Mesendoderm (in vitro differentiated cells): Measurements from ENCODE around the gene PEF1.

Source experiments
- DNase-seq: peaks from one replicate; pipeline ENCODE4 v3.0.0; 2013
- H2AK5ac ChIP-seq: 2 replicates; pipeline ENCODE4 v1.6.1; 2013; ENCODE audit warnings: low read length, inconsistent platforms
- H2BK120ac ChIP-seq: 2 replicates; pipeline ENCODE4 v1.6.1; 2013; ENCODE audit warnings: low read depth, mild to moderate bottlenecking, low read length, moderate library complexity, mixed read lengths
- H2BK15ac ChIP-seq: replicated peaks from 2 replicates; pipeline ENCODE4 v1.6.1; 2013; ENCODE audit warnings: low read depth, mild to moderate bottlenecking, moderate library complexity
- H2BK5ac ChIP-seq: 2 replicates; pipeline ENCODE4 v1.6.1; 2013; ENCODE audit warnings: low read length, inconsistent platforms
- H3K18ac ChIP-seq: 2 replicates; pipeline ENCODE4 v1.6.1; 2013; ENCODE audit warnings: mild to moderate bottlenecking, low read length, mixed read lengths
- H3K23ac ChIP-seq: one replicate; pipeline ENCODE4 v1.6.1; 2013; ENCODE audit warnings: low read length
- H3K27ac ChIP-seq: 2 replicates; pipeline ENCODE4 v1.5.1; 2013; ENCODE audit warnings: low read depth, mild to moderate bottlenecking, inconsistent platforms, low read length, moderate library complexity
- H3K27me3 ChIP-seq: 2 replicates; pipeline ENCODE4 v1.6.1; 2013; ENCODE audit warnings: low read length, control low read depth, mild to moderate bottlenecking, inconsistent platforms; ENCODE audit not compliant: insufficient read depth, poor library complexity
- H3K36me3 ChIP-seq: 2 replicates; pipeline ENCODE4 v1.6.1; 2013; ENCODE audit warnings: low read length, inconsistent platforms; ENCODE audit not compliant: control insufficient read depth, insufficient read depth
- H3K4ac ChIP-seq: one replicate; pipeline ENCODE4 v1.6.1; 2013; ENCODE audit warnings: low read depth, mild to moderate bottlenecking, low read length, moderate library complexity
- H3K4me1 ChIP-seq: 2 replicates; pipeline ENCODE4 v1.6.1; 2013; ENCODE audit warnings: low read depth, low read length, inconsistent platforms; ENCODE audit not compliant: control insufficient read depth
- H3K4me2 ChIP-seq: 2 replicates; pipeline ENCODE4 v1.6.1; 2013; ENCODE audit warnings: low read length
- H3K4me3 ChIP-seq: 2 replicates; pipeline ENCODE4 v1.5.1; 2013; ENCODE audit warnings: mild to moderate bottlenecking, low read length
- H3K56ac ChIP-seq: one replicate; pipeline ENCODE4 v1.6.1; 2013; ENCODE audit warnings: low read length
- H3K79me1 ChIP-seq: 2 replicates; pipeline ENCODE4 v1.6.1; 2013; ENCODE audit warnings: low read length, inconsistent platforms
- H3K79me2 ChIP-seq: 2 replicates; pipeline ENCODE4 v1.6.1; 2013; ENCODE audit warnings: mild to moderate bottlenecking, low read length; ENCODE audit not compliant: control insufficient read depth, insufficient read depth
- H3K9ac ChIP-seq: 2 replicates; pipeline ENCODE4 v1.6.1; 2013; ENCODE audit warnings: low read length, inconsistent platforms
- H4K5ac ChIP-seq: one replicate; pipeline ENCODE4 v1.6.1; 2013; ENCODE audit warnings: low read length
- H4K8ac ChIP-seq: one replicate; pipeline ENCODE4 v1.6.1; 2013; ENCODE audit warnings: low read depth, mild to moderate bottlenecking, control low read depth, low read length, moderate library complexity
- WGBS: extraction: QIAGEN DNeasy Blood & Tissue Kit; methylation state at CpG from one replicate; pipeline ENCODE4 v1.1.7; 2013; ENCODE audit warnings: low lambda C conversion rate, missing lambda C conversion rate; ENCODE audit not compliant: insufficient coverage; ENCODE audit errors: extremely low coverage; 5-methylcytosine and 5-hydroxymethylcytosine counted together

The PEF1 gene

GRCh38 chr1:31652891-31653499 is 8.3 kb upstream of the PEF1 start:
- no peaks in the 10 kb centered on the region for H3K4me1 ChIP-seq
- no peak overlapping the region for H3K4me3 ChIP-seq
- no peak overlapping the region for H3K4ac ChIP-seq
- H4K8ac ChIP-seq: no peak overlapping the region
- no peak overlapping the region for H2BK5ac ChIP-seq
- no CpG with 5 or more reads among the region's 4 CpGs for WGBS
- no peak overlapping the region for H3K56ac ChIP-seq
- no peak overlapping the region for H3K27ac ChIP-seq
- H3K79me2 ChIP-seq: no peaks in the 10 kb centered on the region
- no peak overlapping the region for H3K9ac ChIP-seq
- H3K36me3 ChIP-seq: no peaks in the 10 kb centered on the region
- H3K4me2 ChIP-seq: no peak overlapping the region
- H4K5ac ChIP-seq: no peak overlapping the region
- H3K18ac ChIP-seq: no peak overlapping the region
- H3K23ac ChIP-seq: no peak overlapping the region
- no peaks in the 10 kb centered on the region for H3K79me1 ChIP-seq
- H2BK15ac ChIP-seq: no peak overlapping the region
- H2BK120ac ChIP-seq: no peak overlapping the region
- no peak overlapping the region for H2AK5ac ChIP-seq
- H3K27me3 ChIP-seq: no peaks in the 10 kb centered on the region
- no peak for DNase-seq

- no peak for DNase-seq
- no peak overlapping the region for H4K5ac ChIP-seq
- no CpG with 5 or more reads among the region's 6 CpGs for WGBS
- no peaks in the 10 kb centered on the region for H3K79me1 ChIP-seq
- no peak overlapping the region for H2BK120ac ChIP-seq
- H3K56ac ChIP-seq: no peak overlapping the region
- H3K4me2 ChIP-seq: no peak overlapping the region
- H2BK15ac ChIP-seq: no peak overlapping the region
- H3K79me2 ChIP-seq: no peaks in the 10 kb centered on the region
- H3K27ac ChIP-seq: no peak overlapping the region
- H3K9ac ChIP-seq: no peak overlapping the region
- H3K36me3 ChIP-seq: no peaks in the 10 kb centered on the region
- H4K8ac ChIP-seq: no peak overlapping the region
- no peaks in the 10 kb centered on the region for H3K27me3 ChIP-seq
- H3K4me1 ChIP-seq: no peaks in the 10 kb centered on the region
- no peak overlapping the region for H3K23ac ChIP-seq
- no peak overlapping the region for H2BK5ac ChIP-seq
- no peak overlapping the region for H3K4me3 ChIP-seq
- H3K18ac ChIP-seq: no peak overlapping the region
- H3K4ac ChIP-seq: no peak overlapping the region
- no peak overlapping the region for H2AK5ac ChIP-seq
These were observed 7.1 kb upstream of the PEF1 start for GRCh38 chr1:31651766-31652165.

DNA sequence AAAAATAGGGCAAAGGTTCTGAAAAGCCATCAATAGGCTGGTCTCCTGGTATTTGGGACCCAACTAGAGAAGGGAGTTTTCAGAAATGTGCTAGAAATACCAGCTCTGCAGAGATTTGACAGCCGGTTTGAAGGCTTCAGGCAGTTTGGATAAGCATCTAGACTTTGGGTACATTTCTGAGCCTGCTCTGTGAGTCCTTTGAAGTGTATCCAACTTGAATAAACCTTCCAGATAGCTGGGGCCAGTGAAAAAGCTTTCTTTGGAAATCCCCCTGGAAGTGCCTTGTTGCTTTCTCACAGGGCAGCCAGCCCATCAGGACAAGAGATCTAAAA is 6.4 kb upstream of the PEF1 start:
- Histone ChIP-seq H2AK5ac (no peak overlapping the region), H3K4me1 (no peaks in the 10 kb centered on the region), H3K79me1 (no peaks in the 10 kb centered on the region), H3K4me3 (no peak overlapping the region), H3K4me2 (no peak overlapping the region), H3K27me3 (no peaks in the 10 kb centered on the region), H3K4ac (no peak overlapping the region), H2BK120ac (no peak overlapping the region), H3K23ac (no peak overlapping the region), H2BK5ac (no peak overlapping the region), H3K36me3 (no peaks in the 10 kb centered on the region), H3K56ac (no peak overlapping the region), H3K79me2 (no peaks in the 10 kb centered on the region), H4K5ac (no peak overlapping the region), H2BK15ac (no peak overlapping the region), H3K27ac (no peak overlapping the region), H3K18ac (no peak overlapping the region), H4K8ac (no peak overlapping the region), H3K9ac (no peak overlapping the region)
- no peak for DNase-seq
- WGBS: no CpG with 5 or more reads among the region's 1 CpG

DNA sequence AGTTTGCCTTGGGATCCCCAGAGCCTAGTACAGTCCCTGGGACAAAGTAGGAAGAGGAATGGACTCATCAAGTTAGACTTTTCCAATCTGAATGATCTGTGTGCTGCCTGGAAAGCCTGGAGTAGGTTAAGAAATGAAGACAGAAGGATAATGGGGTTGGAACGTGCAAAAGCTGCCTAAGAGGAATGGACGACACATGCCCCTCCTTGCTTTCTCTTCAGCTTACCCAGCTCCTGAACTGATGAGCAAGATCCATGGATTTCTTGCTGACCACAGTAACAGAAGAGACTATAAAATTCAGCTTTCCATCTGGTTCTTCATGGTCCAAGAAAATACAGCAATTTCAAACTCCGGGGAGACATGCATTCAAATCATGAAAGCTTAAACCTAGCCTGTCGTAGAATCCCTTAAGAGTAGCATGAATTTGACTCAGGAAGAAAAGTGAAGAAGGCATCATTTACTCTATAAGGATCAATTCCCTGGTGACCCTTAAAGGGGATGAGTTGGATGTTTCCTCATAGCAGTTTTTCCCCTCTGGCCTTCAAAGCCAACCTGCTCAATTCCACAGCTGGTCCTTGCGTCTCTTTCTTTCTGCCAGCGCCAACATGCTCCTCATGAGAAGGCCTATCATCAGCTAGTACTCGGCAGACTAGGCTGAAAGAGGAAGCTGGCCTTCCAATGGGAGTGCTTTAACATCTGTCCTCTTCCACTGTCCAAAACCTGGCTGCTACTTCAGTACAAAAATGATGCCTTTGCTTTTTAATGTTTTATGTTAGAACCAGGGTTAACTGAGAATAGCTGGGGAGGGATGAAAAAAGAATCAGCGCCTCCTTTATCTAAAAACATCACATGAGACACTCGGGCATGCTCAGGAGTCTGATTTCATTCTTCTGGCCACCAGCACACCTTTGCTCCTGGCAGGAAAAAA is 5.7 kb upstream of the PEF1 start:
- Histone ChIP-seq H4K5ac (no peak overlapping the region), H2BK5ac (no peak overlapping the region), H2AK5ac (no peak overlapping the region), H2BK15ac (no peak overlapping the region), H3K27me3 (no peaks in the 10 kb centered on the region), H3K23ac (no peak overlapping the region), H2BK120ac (no peak overlapping the region), H3K27ac (no peak overlapping the region), H3K4me1 (peaks cover 3% of the 10 kb centered on the region), H3K4me2 (no peak overlapping the region), H4K8ac (no peak overlapping the region), H3K79me1 (no peaks in the 10 kb centered on the region), H3K4me3 (no peak overlapping the region), H3K4ac (no peak overlapping the region), H3K36me3 (no peaks in the 10 kb centered on the region), H3K79me2 (no peaks in the 10 kb centered on the region), H3K56ac (no peak overlapping the region), H3K9ac (no peak overlapping the region), H3K18ac (no peak overlapping the region)
- DNase-seq: no peak
- WGBS: no CpG with 5 or more reads among the region's 9 CpGs

GRCh38 chr1:31648641-31649357 is 4.1 kb upstream of the PEF1 start:
- peak; percentile 37 for DNase-seq
- H3K9ac ChIP-seq: no peak overlapping the region
- peaks cover 4% of the 10 kb centered on the region for H3K79me2 ChIP-seq
- H4K8ac ChIP-seq: no peak overlapping the region
- H2BK5ac ChIP-seq: no peak overlapping the region
- peaks cover 3% of the 10 kb centered on the region for H3K79me1 ChIP-seq
- H3K23ac ChIP-seq: no peak overlapping the region
- H4K5ac ChIP-seq: no peak overlapping the region
- H3K4me2 ChIP-seq: no peak overlapping the region
- H3K18ac ChIP-seq: no peak overlapping the region
- H3K36me3 ChIP-seq: no peaks in the 10 kb centered on the region
- no peak overlapping the region for H2BK15ac ChIP-seq
- peak overlapping the region; percentile 21 for H2BK120ac ChIP-seq
- no CpG with 5 or more reads among the region's 9 CpGs for WGBS
- H3K27me3 ChIP-seq: no peaks in the 10 kb centered on the region
- peak overlapping the region; percentile 24 for H3K27ac ChIP-seq
- H3K4me1 ChIP-seq: peaks cover 4% of the 10 kb centered on the region
- no peak overlapping the region for H3K4ac ChIP-seq
- no peak overlapping the region for H2AK5ac ChIP-seq
- no peak overlapping the region for H3K4me3 ChIP-seq
- no peak overlapping the region for H3K56ac ChIP-seq
